ENCODE results near the gene MARK3. TPM values are rescaled to one million over a fixed set of nuclear protein-coding genes. Genes with fewer than 3 reads are reported as not detected.

Gene MARK3
- total RNA-seq, result 126 and 130 TPM in 2 replicates

DNA sequence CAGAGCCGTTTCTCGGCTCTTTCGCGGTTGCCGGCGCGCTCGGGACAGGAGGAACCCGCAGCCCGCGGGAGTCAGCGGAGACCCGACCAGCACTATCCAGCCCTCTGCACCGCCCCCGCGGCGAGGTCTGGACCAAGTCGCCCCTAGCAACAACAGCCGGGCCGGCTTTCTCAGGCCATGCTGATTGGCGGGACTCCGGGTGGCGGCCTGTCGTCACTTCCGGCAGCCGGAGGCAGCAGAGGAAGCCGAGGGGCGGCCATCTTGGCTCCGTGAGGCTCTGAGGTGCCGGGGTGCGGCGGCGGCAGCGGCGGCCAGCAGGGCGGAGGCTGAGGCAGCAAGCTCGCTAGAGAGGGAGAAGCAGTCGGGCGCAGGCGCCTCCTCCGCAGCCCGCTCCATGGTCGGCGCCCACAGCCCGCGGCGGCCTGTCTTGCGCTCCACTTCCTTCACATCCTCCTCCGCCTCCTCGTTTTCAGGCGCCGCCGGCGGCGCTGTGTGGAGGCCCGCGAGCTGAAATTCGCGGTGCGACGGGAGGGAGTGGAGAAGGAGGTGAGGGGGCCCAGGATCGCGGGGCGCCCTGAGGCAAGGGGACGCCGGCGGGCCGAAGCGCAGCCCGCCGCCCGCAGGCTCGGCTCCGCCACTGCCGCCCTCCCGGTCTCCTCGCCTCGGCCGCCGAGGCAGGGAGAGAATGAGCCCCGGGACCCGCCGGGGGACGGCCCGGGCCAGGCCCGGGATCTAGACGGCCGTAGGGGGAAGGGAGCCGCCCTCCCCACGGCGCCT, at the start of gene MARK3:
MARK3 (plus strand) TSS at position 264 of the 777 bp plus-strand sequence. CDS start 615 bp downstream, outside the sequence.

DNA sequence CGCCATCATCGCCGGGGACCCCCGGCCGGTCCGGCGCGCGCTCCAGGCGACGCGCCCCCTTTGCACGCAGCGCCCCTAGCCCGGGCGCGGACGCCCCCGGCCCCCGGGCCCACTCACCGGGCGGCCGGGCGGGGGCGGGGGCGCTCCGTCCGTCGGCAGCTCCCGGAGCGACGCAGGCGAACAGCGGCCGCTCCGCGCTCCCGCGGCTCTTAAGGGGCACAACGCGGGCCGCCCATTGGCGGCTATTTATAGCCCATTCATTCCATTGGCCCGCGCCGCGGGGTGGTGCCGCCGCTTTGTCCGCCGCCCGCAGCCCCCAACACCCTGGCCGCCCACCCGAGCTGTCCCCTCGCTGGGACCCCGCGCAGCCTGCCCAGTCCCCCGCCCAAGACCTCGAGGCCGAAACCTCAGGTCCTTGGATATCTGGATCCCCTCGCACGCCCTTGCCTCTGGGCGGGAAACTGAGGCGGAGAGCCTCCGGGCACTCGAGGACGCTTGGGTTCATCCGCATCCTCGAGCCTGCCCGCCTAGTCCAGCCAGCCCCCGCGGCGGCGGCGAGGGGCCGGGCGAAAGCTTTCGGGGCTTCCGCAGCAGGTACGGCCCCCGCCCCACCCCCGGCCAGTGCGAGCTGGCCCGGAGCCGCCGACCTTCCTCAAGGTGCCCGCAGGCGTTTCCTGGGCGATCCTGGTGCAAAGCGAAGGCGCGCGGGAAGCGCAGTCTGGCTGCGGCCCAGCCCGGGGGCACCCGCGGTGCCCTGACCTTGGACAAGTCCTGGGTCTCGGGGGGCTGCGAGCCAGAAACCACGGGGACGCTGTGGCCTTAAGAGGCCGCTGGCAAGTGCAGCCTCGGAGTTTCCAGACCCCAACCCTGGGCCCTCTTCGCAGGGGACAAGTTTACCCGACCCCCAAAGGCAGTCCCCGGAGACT, 137.7 kb downstream of the MARK3 start, which contains the start of gene CKB:
CKB (minus strand) TSS at position 182 of the 926 bp plus-strand sequence. CDS start 337 bp downstream, outside the sequence.

GRCh38 chr14:103528587-103529382, 143.6 kb downstream of the MARK3 start, which contains the start of gene TRMT61A:
TSS of gene TRMT61A (plus strand) at chr14:103529196. CDS start at chr14:103529979, 783 bp downstream.

Small RNA genes lying within 50 kb of the gene (small RNA-seq; reads per million reads assigned to genes)
- gene RNU7-160P (not detected), gene SNORA28 (1,035 reads per million, percentile 99 among the genes with 10 or more reads in this experiment)

Other genes starting within 250 kb of the MARK3 start
- 281 and 330 TPM in 2 replicates for gene EIF5, start 51.2 kb upstream of the MARK3 start, total RNA-seq
- gene CKB, start 137.4 kb downstream of the MARK3 start, total RNA-seq, result 1.6 and 1.9 TPM in 2 replicates
- 5.3 and 6.7 TPM in 2 replicates for gene TRMT61A, start 143.8 kb downstream of the MARK3 start, total RNA-seq
- 48.4 and 48.9 TPM in 2 replicates for gene BAG5, start 177.2 kb downstream of the MARK3 start, total RNA-seq
- gene COA8, start 177.5 kb downstream of the MARK3 start, total RNA-seq, result 33.9 and 39.0 TPM in 2 replicates
- 272 and 299 TPM in 2 replicates for gene KLC1, start 243.8 kb downstream of the MARK3 start, total RNA-seq